ENCODE measurements around the gene CELSR2.

CELSR2 gene

GRCh38 chr1:109309347-109309746 lies 60.0 kb downstream of the CELSR2 start:
- DNase-seq, result no peak

GRCh38 chr1:109312246-109312645 lies 62.9 kb downstream of the CELSR2 start:
- DNase-seq, result no peak

- DNase-seq, result no peak
Observed at GRCh38 chr1:109312978-109313775, 63.8 kb downstream of the CELSR2 start.

GRCh38 chr1:109314795-109315194 lies 65.5 kb downstream of the CELSR2 start:
- no peak for DNase-seq

- DNase-seq, result no peak
Observed at GRCh38 chr1:109315288-109315687, 65.9 kb downstream of the CELSR2 start.

- DNase-seq, result no peak
Observed at GRCh38 chr1:109316506-109316905, 67.2 kb downstream of the CELSR2 start.

GRCh38 chr1:109319114-109319513 lies 69.8 kb downstream of the CELSR2 start:
- DNase-seq, result no peak

GRCh38 chr1:109322974-109323373 lies 73.6 kb downstream of the CELSR2 start:
- no peak for DNase-seq

All from DMS79 (cell line).